T-helper 1 cell treated with Interleukin-12 subunit alpha and Interleukin-12 subunit beta and Interleukin-4 antibody, amounts not matched to agents 30 μg/mL and 1 μg/mL, for 36 hours (primary cell): ENCODE measurements around the gene TRIML2.
"Not testable (repeated sequence)": the region's sequence is repeated elsewhere in the genome, so short reads cannot be mapped to it uniquely, and the experiment has no call there.

Experiments used
- H3K27ac Mint-ChIP-seq: one replicate; pipeline ENCODE4 v1.8.0; 2021; ENCODE audit warnings: mild to moderate bottlenecking, mixed read lengths
- H3K27me3 Mint-ChIP-seq: one replicate; pipeline ENCODE4 v1.8.0; 2021; ENCODE audit warnings: low read depth, mixed read lengths
- H3K36me3 Mint-ChIP-seq: one replicate; pipeline ENCODE4 v1.8.0; 2021; ENCODE audit warnings: low read depth, mixed read lengths
- H3K4me1 Mint-ChIP-seq: one replicate; pipeline ENCODE4 v1.8.0; 2021; ENCODE audit warnings: low read depth, mixed read lengths
- H3K4me3 Mint-ChIP-seq: one replicate; pipeline ENCODE4 v1.8.0; 2021; ENCODE audit warnings: mild to moderate bottlenecking, moderate library complexity, mixed read lengths
- H3K9me3 Mint-ChIP-seq: one replicate; pipeline ENCODE4 v1.8.0; 2021; ENCODE audit warnings: mixed read lengths

Gene TRIML2

DNA sequence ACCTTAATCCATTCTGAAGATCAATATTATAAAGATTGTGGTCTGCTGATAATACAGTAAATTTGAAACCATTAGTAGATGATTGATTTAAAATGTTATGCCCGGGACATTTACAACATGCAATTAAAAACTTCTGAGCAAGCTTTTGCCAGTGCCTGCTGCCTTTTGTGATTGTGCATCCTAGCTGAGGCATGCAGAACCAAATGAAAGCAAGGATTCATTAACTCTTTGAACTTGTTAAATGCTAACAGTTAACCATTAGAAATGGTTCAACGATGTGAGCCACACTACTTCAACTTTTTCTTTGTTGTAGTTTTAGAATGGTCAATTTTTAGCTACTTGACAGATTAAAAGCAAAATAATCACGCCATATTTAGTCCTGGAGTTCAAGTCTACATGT is 62.7 kb downstream of the TRIML2 start:
- Mint-ChIP-seq H3K4me1 (no peaks in the 10 kb centered on the region), H3K36me3 (no peaks in the 10 kb centered on the region), H3K27me3 (no peaks in the 10 kb centered on the region), H3K27ac (no peak overlapping the region), H3K9me3 (peaks cover 11% of the 10 kb centered on the region), H3K4me3 (no peak overlapping the region)

DNA sequence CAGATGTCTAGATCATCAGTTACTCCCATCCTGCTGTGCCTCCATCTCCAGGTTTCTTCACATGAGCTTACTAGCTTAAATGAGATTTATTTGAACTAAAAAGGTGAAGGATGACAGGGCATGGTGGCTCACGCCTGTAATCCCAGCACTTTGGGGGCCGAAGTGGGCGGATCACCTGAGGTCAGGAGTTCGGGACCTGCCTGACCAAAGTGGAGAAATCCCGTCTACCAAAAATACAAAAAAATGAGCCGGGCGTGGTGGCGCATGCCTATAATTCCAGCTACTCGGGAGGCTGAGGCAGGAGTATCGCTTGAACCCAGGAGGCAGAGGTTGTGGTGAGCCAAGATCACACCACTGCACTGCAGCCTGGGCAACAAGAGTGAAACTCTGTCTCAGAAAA is 63.9 kb downstream of the TRIML2 start:
- H3K36me3 Mint-ChIP-seq, H3K27ac Mint-ChIP-seq, H3K27me3 Mint-ChIP-seq, H3K4me1 Mint-ChIP-seq, H3K4me3 Mint-ChIP-seq: not testable (repeated sequence)
- H3K9me3 Mint-ChIP-seq, result peaks cover 11% of the 10 kb centered on the region

DNA sequence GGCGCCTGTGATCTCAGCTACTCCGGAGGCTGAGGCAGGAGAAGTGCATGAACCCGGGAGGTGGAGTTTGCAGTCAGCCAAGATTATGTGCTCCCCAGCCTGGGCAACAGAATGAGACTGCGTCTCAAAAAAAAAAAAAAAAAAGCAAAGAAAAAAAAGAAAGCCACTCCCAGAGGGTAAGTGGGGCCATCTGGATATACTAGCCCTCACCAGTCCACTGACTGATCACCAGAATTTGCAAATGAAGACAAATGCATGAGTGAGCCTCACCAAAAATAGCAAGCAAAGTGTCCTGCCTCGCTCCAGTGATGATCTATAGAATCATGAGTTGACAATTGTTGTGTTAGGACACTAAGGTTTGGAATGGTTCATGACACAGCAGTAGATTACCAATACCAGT is 66.2 kb downstream of the TRIML2 start:
- Mint-ChIP-seq H3K27me3 (no peaks in the 10 kb centered on the region), H3K9me3 (peaks cover 14% of the 10 kb centered on the region), H3K4me1 (no peaks in the 10 kb centered on the region), H3K36me3 (no peaks in the 10 kb centered on the region), H3K27ac (no peak overlapping the region), H3K4me3 (no peak overlapping the region)

DNA sequence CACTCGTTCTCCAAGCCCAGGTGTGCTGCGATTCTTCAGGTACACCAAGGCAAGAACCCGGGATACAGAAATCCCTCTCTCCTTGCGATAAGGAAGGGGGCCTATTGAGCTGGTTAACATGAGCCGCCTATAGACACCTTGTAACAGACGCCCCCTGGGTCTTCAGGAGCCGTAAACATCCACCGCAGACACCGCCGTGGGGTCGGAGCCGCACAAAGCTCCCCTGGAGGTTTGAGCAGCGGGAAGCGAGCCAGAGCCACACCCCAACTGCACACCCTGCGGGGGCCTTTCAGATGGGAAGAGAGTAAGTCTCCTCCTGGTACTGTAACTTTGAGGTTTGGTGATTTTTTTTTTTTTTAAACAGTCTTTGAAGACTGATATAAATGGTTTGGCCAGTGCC is 67.2 kb downstream of the TRIML2 start:
- H3K27ac Mint-ChIP-seq, result no peak overlapping the region
- H3K4me3 Mint-ChIP-seq, result no peak overlapping the region
- no peaks in the 10 kb centered on the region for H3K27me3 Mint-ChIP-seq
- peaks cover 14% of the 10 kb centered on the region for H3K9me3 Mint-ChIP-seq
- no peaks in the 10 kb centered on the region for H3K4me1 Mint-ChIP-seq
- no peaks in the 10 kb centered on the region for H3K36me3 Mint-ChIP-seq

DNA sequence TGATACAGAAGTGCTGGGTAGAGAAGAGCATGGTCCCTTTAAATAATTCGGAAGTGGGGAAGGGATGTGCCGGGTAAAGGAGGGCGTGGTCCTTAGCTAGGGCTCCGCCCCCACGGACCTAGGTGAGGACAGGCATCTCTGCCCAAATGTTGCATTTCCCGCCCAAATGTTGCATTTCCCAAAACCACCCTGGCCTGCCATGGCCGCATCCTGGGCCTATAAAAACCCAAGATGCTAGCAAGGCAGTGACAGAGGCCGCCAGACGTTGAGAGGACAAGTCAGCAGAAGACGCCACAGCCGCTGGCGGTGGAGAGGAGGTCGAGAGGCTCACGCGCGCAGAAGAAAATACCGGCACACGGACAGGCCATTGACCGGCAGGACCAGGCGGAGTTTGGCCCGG is 67.7 kb downstream of the TRIML2 start:
- Mint-ChIP-seq H3K27ac (no peak overlapping the region), H3K9me3 (peaks cover 13% of the 10 kb centered on the region), H3K4me1 (no peaks in the 10 kb centered on the region), H3K4me3 (no peak overlapping the region), H3K36me3 (no peaks in the 10 kb centered on the region), H3K27me3 (no peaks in the 10 kb centered on the region)
